ENCODE data around the gene PSMD6.

DNA sequence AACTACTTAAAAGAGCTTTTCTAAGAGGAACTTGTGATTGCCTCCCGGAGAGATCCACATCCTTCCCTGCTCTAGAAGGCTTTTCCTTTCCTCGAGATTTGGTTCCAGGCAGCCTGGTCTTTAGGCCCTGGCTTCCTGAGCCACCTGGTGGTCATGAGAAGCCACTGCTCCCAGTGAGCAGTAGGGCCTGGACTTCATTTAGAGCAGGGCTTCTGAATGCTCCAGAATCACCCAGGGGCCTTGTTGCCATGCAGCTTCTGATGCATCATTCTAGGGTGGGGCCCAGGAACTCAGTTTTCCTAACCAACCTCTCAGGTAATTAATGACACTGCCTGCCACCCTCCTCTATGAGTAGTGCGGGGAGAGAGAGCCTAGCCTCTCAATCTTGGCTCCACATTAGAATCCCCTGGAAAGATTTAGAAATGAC, 29.6 kb downstream of the PSMD6 start:
- TF ChIP-seq, protein P1, sequence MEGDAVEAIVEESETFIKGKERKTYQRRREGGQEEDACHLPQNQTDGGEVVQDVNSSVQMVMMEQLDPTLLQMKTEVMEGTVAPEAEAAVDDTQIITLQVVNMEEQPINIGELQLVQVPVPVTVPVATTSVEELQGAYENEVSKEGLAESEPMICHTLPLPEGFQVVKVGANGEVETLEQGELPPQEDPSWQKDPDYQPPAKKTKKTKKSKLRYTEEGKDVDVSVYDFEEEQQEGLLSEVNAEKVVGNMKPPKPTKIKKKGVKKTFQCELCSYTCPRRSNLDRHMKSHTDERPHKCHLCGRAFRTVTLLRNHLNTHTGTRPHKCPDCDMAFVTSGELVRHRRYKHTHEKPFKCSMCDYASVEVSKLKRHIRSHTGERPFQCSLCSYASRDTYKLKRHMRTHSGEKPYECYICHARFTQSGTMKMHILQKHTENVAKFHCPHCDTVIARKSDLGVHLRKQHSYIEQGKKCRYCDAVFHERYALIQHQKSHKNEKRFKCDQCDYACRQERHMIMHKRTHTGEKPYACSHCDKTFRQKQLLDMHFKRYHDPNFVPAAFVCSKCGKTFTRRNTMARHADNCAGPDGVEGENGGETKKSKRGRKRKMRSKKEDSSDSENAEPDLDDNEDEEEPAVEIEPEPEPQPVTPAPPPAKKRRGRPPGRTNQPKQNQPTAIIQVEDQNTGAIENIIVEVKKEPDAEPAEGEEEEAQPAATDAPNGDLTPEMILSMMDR (conservative IDR thresholded peaks at IDR 0.05; ENCODE audit: low read length) = peak; percentile 84
- no peak for TF ChIP-seq EZH2phosphoT487 (IDR thresholded peaks at IDR 0.05; ENCODE audit: borderline replicate concordance)
